Measurements from ENCODE around the gene PLEK. TPM values are rescaled to one million over a fixed set of nuclear protein-coding genes. Genes with fewer than 3 reads are reported as not detected.

The PLEK gene
- total RNA-seq, 2 donors from 2014 or later = not detected

GRCh38 chr2:68385220-68385906 lies 20.3 kb downstream of the PLEK start:
- Histone ChIP-seq H3K36me3 (ENCODE audit: control insufficient read depth, insufficient read depth, low read length) (no peaks in the 10 kb centered on the region), H3K4me3 (ENCODE audit: low read length) (no peak overlapping the region), H3K9me3 (ENCODE audit: control insufficient read depth, low read length) (no peaks in the 10 kb centered on the region), H3K27ac (ENCODE audit: low read depth, low read length) (no peak overlapping the region), H3K4me1 (ENCODE audit: control insufficient read depth, insufficient read depth, low read length) (no peaks in the 10 kb centered on the region), H3K27me3 (ENCODE audit: control insufficient read depth, insufficient read depth, low read length, poor library complexity, severe bottlenecking) (no peaks in the 10 kb centered on the region), H3K9ac (ENCODE audit: extremely low read depth, low read length, poor library complexity, severe bottlenecking) (no peak overlapping the region)
- no peak for DNase-seq
- Mint-ChIP-seq H3K4me1 (no peaks in the 10 kb centered on the region), H3K4me3 (no peak overlapping the region), H3K27ac (no peak overlapping the region), H3K27me3 (ENCODE audit: insufficient read depth) (peaks cover 28% of the 10 kb centered on the region), H3K36me3 (ENCODE audit: low read depth) (no peaks in the 10 kb centered on the region), H3K9me3 (no peaks in the 10 kb centered on the region)
- TF ChIP-seq CTCF (conservative IDR thresholded peaks at IDR 0.05) = no peak
- 78 to 95% methylated on average over 2 of the region's 2 CpGs for WGBS, 2 experiments (ENCODE audit: insufficient coverage in 1 of 2, insufficient read length in 1 of 2)

- Histone ChIP-seq H3K9ac (ENCODE audit: extremely low read depth, low read length, poor library complexity, severe bottlenecking) (no peak overlapping the region), H3K4me1 (ENCODE audit: control insufficient read depth, insufficient read depth, low read length) (no peaks in the 10 kb centered on the region), H3K27ac (ENCODE audit: low read depth, low read length) (no peak overlapping the region), H3K36me3 (ENCODE audit: control insufficient read depth, insufficient read depth, low read length) (no peaks in the 10 kb centered on the region), H3K4me3 (ENCODE audit: low read length) (no peak overlapping the region), H3K9me3 (ENCODE audit: control insufficient read depth, low read length) (no peaks in the 10 kb centered on the region), H3K27me3 (ENCODE audit: control insufficient read depth, insufficient read depth, low read length, poor library complexity, severe bottlenecking) (no peaks in the 10 kb centered on the region)
- Mint-ChIP-seq H3K4me3 (no peak overlapping the region), H3K27ac (no peak overlapping the region), H3K9me3 (no peaks in the 10 kb centered on the region), H3K36me3 (ENCODE audit: low read depth) (no peaks in the 10 kb centered on the region), H3K4me1 (no peaks in the 10 kb centered on the region), H3K27me3 (ENCODE audit: insufficient read depth) (peaks cover 28% of the 10 kb centered on the region)
- TF ChIP-seq CTCF (conservative IDR thresholded peaks at IDR 0.05) = no peak
- no CpG with 5 or more reads among the region's 1 CpG for WGBS, 2 experiments (ENCODE audit: insufficient coverage in 1 of 2, insufficient read length in 1 of 2)
- no peak for DNase-seq
Measured at GRCh38 chr2:68385907-68386287, 20.8 kb downstream of the PLEK start.

- Mint-ChIP-seq H3K4me1 (no peaks in the 10 kb centered on the region), H3K4me3 (no peak overlapping the region), H3K27me3 (ENCODE audit: insufficient read depth) (peaks cover 28% of the 10 kb centered on the region), H3K9me3 (no peaks in the 10 kb centered on the region), H3K36me3 (ENCODE audit: low read depth) (no peaks in the 10 kb centered on the region), H3K27ac (no peak overlapping the region)
- DNase-seq = no peak
- TF ChIP-seq CTCF (conservative IDR thresholded peaks at IDR 0.05) = no peak
- 73 to 83% methylated on average over 3 to 5 of the region's 5 CpGs for WGBS, 2 experiments (ENCODE audit: insufficient coverage in 1 of 2, insufficient read length in 1 of 2)
- H3K36me3 ChIP-seq (ENCODE audit: control insufficient read depth, insufficient read depth, low read length) = no peaks in the 10 kb centered on the region
- H3K9me3 ChIP-seq (ENCODE audit: control insufficient read depth, low read length) = no peaks in the 10 kb centered on the region
- H3K4me3 ChIP-seq (ENCODE audit: low read length) = no peak overlapping the region
- H3K27me3 ChIP-seq (ENCODE audit: control insufficient read depth, insufficient read depth, low read length, poor library complexity, severe bottlenecking) = no peaks in the 10 kb centered on the region
- no peaks in the 10 kb centered on the region for H3K4me1 ChIP-seq (ENCODE audit: control insufficient read depth, insufficient read depth, low read length)
- no peak overlapping the region for H3K27ac ChIP-seq (ENCODE audit: low read depth, low read length)
- H3K9ac ChIP-seq (ENCODE audit: extremely low read depth, low read length, poor library complexity, severe bottlenecking) = no peak overlapping the region
Measured at GRCh38 chr2:68386365-68386764, 21.3 kb downstream of the PLEK start.
